Left colon (tissue), 2 donors: Measurements from ENCODE around the gene TMEM30B. TPM values are rescaled to one million over a fixed set of nuclear protein-coding genes. Genes with fewer than 3 reads are reported as not detected.

Source experiments
- ATAC-seq: fragments of 200-7000 bp; cut with Tn5 transposase; one replicate; pipeline ENCODE4 v1.9.1; 2020; ENCODE audit warnings: mild to moderate bottlenecking, moderate library complexity
- DNase-seq, 2 donors: peaks; one replicate each; pipeline ENCODE4 v3.0.0-alpha.2; 2020
- intact Hi-C, 2 donors: fragments of 100-400 bp; cut with DNase I in 1 of 2; cut with micrococcal nuclease in 1 of 2; formaldehyde crosslinking; loops; one replicate each; pipeline versions ENCODE4 v1.11.2 to v1.14.0; 2022; cut with DNase I, micrococcal nuclease
- total RNA-seq, 2 donors: library from RNA; stranded (reverse); fragmentation: NEBNext Ultra II Directional; extraction: Animal tissue kit (Norgen Biotek cat#: 25700); gene quantifications; one replicate each; pipeline ENCODE4 v1.2.1, GENCODE V29; 2021
- donor health status: DM: no; HTN: no; CAD: no.
- donor health status: DM: yes; HTN: yes; CAD: no.

The TMEM30B gene
- total RNA-seq, 2 donors from 2014 or later, result 68.5 to 69.0 TPM

DNA sequence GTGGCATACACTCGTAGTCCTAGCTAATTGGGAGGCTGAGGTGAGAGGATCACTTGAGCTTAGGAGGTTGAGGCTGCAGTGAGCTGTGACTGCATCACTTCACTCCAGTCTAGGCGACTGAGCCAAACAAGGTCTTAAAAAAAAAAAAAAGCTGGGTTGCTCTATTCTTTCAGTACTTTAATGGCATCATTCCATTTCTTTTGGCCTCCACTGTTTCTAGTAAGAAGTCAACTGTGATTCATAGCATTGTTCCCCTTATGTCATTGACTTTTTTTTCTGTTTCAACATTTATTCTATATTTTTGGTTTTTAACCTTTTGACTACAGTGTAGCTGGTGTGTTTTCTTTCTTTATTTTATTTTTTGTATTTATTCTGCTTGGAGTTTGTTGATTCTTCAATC, 23.6 kb upstream of the TMEM30B start:
- intact Hi-C loops, result no loop called here
- no peak for ATAC-seq
- DNase-seq, result no peak

DNA sequence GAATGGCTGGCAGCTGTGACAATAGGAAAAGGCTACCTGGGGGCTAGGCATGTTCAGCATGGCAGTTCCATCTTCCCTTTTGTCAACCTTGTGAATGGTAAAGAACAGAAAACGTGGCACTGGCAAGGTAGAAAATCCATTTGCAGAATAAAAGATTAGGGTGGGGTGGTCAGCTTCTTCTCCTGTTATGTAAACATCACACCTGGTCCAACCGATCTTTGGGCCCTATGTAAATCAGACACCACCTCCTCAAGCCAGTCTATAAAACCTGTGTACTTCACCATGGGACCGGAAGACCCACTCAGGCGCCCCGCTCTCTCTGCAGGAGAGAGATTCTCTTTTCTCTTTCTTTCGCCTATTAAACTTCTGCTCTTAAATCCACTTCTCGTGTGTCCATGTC, 19.6 kb upstream of the TMEM30B start:
- DNase-seq (no peak), ATAC-seq (no peak)
- intact Hi-C loops, result no loop called here

DNA sequence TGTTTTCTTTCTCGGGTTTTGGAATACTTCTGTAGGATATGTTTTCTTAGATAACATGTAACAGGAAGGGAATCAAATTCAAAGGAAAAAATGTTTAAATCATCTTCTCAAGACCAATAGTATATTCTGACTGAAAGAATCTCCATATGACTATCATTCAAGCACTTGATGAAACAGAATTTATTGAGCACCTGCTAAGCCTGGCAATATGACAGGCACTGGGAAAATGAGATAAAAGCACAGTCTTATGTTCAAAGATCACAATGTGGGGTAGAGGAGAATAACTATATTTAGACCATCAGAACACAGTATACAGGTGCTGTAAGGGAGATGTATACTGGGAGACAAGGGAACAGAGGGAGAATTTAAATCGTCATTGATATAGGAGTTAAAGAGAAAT, 19.1 kb upstream of the TMEM30B start:
- DNase-seq (no peak), ATAC-seq (no peak)
- intact Hi-C loops, result no loop called here

DNA sequence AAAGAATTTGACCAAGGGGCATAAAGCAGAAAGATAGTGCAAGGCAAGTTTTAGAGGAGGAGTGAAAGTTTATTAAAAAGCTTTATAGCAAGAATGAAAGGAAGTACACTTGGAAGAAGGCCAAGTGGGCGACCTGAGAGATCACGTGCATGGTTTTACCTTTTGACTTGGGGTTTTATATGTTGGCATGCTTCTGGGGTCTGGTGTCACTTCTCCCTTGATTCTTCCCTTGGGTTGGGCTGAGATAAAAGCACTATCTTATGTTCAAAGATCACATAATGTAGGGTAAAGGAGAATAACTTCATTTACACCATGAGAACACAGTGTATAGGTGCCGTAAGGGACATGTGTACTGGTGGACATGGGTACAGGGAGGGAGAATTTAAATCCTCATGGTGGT, 17.7 kb upstream of the TMEM30B start:
- intact Hi-C loops, result no loop called here
- ATAC-seq (peak; percentile 88), DNase-seq (no peak)

DNA sequence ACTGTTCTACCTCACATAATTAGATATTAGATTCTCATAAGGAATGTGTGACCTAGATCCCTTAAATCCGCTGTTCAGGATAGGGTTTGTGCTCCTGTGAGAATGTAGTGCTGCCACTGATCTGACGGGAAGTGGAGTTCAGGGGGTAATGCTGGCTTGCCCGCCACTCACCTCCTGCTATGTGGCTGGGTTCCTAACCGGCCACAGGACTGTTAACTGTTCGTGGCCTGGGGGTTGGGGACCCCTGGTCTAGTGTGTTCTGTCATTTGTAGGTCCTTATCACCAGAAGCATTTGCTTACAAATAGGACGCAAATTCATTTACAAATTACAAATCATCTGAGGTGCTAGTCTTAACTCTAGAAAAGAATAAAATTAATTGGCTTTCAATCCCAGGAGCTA, 16.4 kb upstream of the TMEM30B start:
- intact Hi-C loops, result no loop called here
- DNase-seq (no peak), ATAC-seq (no peak)

DNA sequence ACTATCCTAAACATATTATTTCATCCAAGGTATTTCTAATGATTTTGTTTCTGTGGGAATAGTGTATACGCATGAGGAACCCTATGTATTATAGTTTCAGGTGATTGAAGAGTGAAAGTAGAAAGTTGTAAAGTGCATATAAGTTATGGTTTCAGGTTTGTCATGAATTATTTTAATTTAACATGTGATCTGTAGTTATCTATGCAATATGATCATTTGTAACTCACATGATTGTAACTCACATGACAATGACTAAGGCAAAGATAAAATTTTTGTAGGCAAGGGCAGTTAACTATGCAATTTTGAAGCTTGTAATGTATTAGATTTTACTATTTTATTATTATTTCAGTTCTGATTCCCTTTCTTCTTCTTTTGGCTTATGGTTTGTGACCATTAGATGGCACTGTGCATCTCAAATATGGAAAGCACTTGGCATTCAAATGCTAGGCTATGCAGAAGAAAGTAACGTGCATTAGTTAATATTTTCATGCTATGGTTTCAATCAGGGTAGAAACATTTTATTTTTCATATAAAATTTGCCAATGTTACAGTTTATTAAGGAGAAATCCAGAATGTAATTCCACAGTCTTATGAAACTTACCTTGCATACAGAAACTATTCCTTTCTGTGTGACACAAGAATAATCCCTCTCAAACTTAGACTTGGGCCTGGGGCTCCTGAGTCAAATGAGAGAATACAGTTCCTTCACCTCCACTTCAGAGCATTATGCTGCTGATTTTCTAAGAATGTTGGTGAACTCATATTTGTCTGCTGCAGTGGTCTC, 15.8 kb upstream of the TMEM30B start:
- ATAC-seq, result peak; percentile 47
- DNase-seq, result no peak
- intact Hi-C loops, result no loop called here

DNA sequence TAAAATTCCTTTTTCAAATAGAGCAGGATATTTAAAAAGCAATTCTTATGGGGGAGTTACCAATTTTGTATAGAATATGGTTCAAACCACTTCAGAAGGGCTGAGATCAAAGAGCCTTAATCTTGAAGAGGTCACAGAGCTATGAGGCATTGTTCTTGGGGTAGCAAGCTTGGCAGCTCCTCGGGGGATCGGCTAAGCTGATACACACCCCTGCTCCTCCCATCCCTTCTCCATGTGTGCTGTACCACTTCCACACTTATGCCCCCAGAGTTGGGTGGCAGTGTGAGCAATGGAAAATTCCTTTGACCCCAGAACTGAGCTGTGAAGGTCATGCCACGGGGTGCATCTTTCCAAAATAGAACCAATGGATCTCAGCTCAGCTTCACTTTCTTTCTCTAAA, 15.0 kb upstream of the TMEM30B start:
- ATAC-seq (no peak), DNase-seq (no peak)
- intact Hi-C loops, result no loop called here

DNA sequence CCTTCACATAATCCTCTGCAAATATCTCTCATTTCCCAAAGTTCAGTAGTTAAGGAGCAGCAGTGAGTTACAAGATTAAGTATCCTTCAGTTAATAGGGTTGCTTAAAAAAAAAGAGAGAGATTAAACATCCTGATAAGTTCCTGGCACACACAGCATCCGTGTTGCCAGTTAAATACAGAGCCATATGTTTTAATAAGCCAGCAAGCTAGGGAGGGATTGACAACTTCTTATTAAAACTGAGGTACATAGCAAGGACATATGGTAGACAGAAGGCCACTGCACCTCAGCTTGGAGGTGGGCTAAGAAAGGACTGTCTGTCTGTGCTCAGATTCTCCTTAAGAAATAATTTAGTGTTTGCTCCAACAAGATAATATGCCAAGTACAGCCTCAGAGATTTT, 9.6 kb upstream of the TMEM30B start:
- intact Hi-C loops, result no loop called here
- DNase-seq (no peak), ATAC-seq (no peak)

DNA sequence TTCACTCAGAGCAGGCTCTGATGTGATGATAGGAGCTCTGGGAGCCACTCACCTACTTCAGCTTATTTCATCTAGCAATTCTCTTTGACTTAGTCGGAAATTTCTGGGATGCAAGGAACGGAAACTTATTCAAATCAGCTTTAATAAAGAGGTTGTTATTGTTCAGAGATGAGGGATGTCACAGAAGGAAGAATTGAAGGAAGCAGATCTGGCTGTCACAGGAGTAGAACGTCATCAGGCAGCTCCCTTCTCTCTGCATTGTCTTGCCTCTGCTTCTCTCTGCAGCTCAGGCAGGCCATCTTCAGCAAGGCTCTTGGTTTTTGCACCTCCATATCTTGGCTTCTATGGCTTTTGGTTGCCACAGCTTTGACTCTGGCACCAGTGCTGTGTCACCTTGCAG, 7.6 kb upstream of the TMEM30B start:
- DNase-seq (no peak), ATAC-seq (no peak)
- intact Hi-C loops, result no loop called here

DNA sequence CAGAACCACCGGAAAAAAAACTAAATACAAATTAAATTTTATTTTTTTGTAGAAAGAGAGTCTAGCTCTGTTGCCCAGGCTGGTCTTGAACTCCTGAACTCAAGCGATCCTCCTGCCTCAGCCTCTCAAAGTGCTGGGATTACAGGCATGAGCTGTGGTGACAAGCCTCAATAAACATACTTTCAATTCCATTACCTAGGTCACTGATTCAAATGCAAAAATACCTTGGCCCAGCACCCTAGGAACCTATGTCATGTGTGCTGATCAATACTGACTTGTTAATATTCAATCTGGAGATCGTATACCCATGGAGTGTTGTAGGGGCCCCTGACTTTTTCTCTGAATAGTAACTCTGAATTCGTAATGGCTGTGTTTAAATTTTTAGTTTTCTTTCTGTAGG, 7.1 kb upstream of the TMEM30B start:
- ATAC-seq (no peak), DNase-seq (no peak)
- intact Hi-C loops, result no loop called here

DNA sequence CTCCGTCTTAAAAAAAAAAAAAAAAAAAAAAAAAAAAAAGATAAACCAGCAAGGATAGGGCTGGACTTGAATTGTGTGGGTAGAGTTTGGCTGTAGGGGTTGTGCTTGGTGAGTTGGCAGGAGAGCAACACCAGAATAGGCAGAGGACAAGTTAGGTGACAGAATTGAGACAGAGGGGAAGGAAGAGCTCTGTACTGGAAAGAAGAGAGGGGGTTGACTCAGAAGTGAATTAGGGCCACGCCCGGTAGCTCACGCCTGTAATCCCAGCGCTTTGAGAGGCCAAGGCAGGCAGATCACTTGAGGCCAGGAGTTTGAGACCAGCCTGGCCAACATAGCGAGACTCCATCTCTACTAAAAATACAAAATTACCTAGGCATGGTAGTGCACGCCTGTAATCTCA, 6.1 kb upstream of the TMEM30B start:
- DNase-seq (peak in 1 of 2 donors; percentile 27), ATAC-seq (peak; percentile 16)
- intact Hi-C loops, result no loop called here

DNA sequence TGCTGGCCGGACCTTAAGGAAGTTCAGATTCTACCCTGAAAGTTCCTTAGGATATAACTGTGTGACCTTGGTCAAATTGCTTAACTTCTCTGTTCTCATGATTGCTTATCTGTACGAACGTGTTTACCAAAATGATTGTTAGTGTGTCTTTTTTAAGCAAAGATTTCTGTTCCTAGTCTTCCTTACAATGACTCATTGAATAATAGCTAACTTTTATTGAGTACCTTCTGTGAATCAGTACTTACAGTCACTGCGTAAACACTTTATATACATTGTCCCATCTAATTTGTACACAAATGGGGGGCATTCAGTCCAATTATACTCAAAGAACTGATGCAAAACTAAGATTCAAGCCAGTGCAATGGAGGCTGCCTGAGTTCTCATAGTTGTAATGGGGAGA, 4.2 kb upstream of the TMEM30B start:
- DNase-seq (no peak), ATAC-seq (no peak)
- intact Hi-C loops, result no loop called here

DNA sequence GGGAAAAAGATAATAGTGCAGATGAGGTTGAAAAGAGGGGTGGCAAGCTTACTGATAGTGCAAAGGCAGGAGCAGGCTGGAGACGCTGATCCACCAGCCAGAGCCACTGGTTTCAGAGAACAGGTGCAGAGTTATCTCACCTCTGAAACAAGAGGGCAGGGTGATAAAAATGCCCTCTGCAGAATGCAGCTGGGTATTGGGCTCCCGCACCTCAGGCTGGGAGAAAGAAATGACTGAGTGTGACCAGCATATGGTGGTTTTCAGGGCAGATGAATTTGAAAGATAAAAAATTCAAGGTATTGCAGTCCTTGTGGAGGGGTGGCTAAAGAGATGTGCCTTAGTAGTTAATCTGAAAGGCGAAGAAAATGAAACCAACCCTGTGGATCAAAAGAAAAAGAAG, 2.9 kb upstream of the TMEM30B start:
- no peak for DNase-seq
- intact Hi-C loops, result no loop called here
- no peak for ATAC-seq

DNA sequence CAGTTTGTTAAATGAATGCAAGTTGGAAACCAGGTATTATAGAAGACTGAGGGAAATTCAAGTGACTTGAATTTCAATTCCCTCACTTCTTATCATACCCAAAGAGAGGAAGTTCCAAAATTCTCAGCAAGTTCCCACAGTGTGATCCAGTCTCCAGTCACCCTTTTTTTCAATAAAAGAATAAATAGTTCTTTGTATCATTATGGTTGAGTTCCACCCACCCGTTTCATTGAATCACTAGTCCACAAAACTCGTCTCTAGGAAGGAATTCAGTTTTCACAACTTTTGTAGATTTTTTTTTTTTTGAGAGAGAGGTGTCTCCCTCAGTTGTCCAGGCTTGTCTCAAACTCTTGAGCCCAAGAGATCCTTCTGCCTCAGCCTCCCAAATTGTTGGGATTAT, 1.6 kb upstream of the TMEM30B start:
- intact Hi-C loops, result no loop called here
- DNase-seq, result no peak
- ATAC-seq, result no peak

DNA sequence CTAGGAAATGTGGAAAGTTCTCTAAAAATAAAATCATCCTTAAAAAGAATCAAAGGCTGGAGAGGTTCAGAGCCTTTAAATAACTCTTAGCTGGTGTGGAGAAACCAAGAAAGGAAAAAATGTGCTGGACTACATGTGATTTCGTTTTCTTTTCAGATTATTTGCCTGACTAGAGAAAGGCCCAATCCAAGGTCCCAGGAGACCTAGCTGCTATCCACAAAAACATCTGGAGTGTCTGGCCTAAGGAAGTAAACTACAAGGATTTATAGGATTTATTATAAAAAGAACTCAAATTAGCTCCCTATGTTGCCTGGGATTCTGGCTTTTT, 774 bp upstream of the TMEM30B start:
- ATAC-seq, result no peak
- DNase-seq, result no peak

DNA sequence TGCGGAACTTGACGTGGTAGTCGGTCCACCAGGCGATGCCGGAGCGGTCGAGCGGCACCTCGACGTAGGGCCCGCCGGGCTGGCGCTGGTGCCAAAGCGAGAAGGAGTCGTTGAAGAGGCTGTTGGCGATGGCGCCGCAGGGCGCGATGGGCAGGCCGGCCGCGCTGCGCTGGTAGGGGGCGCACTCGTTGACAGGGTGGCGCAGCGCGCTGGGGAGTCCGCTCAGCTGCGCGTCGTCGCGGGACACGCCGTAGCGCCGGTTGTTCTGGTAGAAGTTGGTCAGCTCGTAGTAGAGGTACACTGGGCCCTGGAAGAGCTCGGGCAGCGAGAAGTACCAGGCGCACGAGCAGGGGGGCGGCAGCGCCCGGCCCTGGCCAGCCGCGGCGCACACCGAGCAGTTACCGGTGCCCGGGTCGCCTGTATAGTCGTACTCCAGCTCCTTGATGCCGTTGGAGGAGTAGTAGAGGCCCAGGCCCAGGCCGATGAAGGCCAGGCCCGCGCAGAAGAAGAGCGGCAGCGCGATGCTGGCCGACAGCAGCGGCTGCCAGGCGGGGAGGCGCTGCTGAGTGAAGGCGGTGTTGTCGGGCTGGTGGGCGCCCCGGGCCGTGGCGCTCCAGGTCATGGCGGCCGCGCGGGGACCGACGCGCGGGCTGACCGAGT, 482 bp downstream of the TMEM30B start:
- ATAC-seq (peak; percentile 65), DNase-seq (peak; percentile 46 to 84)
- intact Hi-C loops, result no loop called here

More for the DNA sequence above, 774 bp upstream of the TMEM30B start:
- intact Hi-C loops, result no loop called here

DNA sequence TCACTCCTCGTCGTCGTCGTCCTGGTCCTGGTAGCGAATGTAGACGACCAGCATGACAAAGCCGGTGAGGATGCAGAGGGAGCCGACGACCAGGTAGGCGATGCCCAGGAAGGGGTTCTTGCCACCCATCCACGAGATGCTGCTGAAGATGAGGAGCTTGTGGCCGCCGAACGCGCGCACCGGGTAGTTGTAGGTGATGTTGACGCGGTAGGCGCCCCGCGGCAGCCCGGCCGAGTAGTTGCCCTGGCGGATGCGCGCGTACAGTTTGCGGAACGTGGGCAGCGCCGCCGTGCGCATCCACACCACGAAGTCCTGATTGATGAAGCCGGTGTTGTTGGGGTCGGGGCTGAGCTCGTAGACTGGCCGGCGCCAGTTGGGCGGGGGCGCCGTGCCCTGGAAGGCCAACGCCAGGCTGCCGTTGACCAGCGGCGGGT, 1.0 kb downstream of the TMEM30B start:
- ATAC-seq (peak; percentile 30), DNase-seq (peak in 1 of 2 donors; percentile 63)

DNA sequence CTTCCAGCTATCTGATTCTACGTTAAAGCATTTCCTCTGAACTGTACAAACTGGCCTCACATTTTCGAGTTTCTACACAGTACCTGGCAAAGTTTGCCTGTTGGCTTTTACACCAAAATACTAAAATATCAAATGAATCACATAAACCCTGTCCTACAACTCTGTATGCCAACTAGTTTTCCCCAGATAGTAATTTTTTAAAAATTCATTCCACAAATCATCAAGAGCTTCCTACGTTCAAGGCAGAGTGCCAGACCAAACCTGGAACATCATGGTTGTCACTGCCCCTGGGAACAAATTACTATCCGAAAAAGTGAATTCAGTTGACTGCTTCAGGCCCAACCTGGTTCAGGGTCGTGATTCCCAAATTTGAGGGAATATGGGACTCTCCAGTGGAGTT, 2.1 kb downstream of the TMEM30B start:
- ATAC-seq (no peak), DNase-seq (no peak)
- intact Hi-C loops, result no loop called here

More for the DNA sequence above, 1.0 kb downstream of the TMEM30B start:
- intact Hi-C loops, result no loop called here

DNA sequence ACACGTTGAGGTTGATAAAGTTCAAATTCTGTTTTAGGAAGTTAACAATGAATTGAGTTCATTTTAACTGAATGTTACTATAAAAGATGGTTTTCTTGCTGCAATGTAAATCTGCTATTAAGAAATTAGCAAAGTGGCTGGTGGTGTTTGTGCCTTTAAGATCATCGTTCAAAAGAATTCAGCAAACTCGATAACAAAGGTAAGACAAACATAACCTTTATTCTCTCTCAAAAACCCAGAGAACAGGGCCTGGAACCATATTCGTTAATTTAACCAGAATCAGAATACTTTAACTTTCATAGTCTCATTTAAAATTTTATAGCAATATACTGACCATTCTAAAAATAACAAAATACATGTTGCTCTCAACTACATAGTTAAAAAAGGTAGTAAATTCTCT, 3.4 kb downstream of the TMEM30B start:
- ATAC-seq, result no peak

DNA sequence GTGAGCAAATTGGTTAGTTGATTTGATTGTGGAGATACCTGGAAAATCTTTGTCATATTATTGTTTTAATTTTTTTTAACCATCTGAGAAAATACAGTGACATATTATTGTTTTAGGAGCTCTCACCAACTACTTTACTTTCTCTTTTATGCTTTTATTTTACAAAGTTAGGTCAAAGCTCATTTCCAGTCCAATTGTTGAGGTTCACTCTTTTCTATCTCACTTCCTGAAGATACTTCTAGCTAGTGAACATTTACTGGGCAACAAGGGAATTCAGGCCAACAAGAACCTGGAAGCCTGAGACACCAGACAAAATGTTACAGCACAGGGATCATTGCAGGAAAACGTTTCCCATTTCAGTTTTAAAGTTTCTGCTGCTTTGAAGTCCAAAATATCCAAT, 3.9 kb downstream of the TMEM30B start:
- no peak for ATAC-seq
- DNase-seq, result no peak
- intact Hi-C loops, result no loop called here

More for the DNA sequence above, 3.4 kb downstream of the TMEM30B start:
- DNase-seq, result no peak
- intact Hi-C loops, result no loop called here

DNA sequence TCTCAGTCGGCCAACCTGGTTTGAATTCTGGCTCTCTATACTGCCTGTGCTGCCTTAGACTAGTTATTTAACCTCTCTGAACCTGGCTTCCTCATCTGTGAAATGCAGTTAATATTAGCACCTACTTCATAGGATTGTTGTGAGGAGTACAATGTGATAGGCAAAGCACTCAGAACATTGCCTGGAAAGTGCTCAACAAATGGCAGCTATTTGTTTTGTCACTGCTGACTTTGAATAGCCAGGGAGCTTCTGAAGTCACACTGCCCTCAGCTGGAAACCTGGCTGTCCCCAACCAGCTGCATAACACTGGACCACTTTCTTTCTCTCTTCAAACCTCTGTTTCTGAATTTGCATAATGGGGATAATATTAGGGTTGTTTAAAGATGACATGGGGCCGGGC, 9.6 kb downstream of the TMEM30B start:
- ATAC-seq (no peak), DNase-seq (no peak)
- intact Hi-C loops, result no loop called here
